A549 treated with AZD9567 at 1 μM for 4 hours (cell line): ENCODE data around the gene CFH. TPM values are rescaled to one million over a fixed set of nuclear protein-coding genes. Genes with fewer than 3 reads are reported as not detected.

Experiments
- total RNA-seq: library from RNA; stranded (reverse); fragments of 200-300 nt; extraction: Qiagen RNA extraction; gene quantifications from 5 replicates; pipeline ENCODE4 v1.2.3, GENCODE V29; 2022; ENCODE audit not compliant: insufficient read depth

CFH gene
- 4.0 to 5.7 TPM (median 4.3 TPM) in 5 replicates for total RNA-seq

GRCh38 chr1:196651637-196652215 lies at the start of gene CFH:
CFH (plus strand) TSS chr1:196652043; CDS start chr1:196652118, 75 bp downstream.

GRCh38 chr1:196608390-196609369 lies 43.2 kb upstream of the CFH start, which contains the start of gene KCNT2:
KCNT2 (minus strand) TSS chr1:196608440; CDS start chr1:196608309, 131 bp downstream.

GRCh38 chr1:196774603-196775002 lies 122.8 kb downstream of the CFH start, which contains the start of gene CFHR3:
CFHR3 (plus strand) TSS chr1:196774840; CDS start chr1:196774887, 47 bp downstream.

Other genes starting within 250 kb of the CFH start
- gene KCNT2, start 43.6 kb upstream of the CFH start, total RNA-seq: 0.02 to 0.05 TPM (median 0.03 TPM) in 4 of 5 replicates, not detected in the other
- 0.13 to 0.21 TPM (median 0.16 TPM) in 3 of 5 replicates, not detected in the others for gene CFHR3, start 122.8 kb downstream of the CFH start, total RNA-seq
- gene CFHR1, start 167.7 kb downstream of the CFH start, total RNA-seq: 0.10 to 0.23 TPM in 2 of 5 replicates, not detected in the others
- not detected in 5 replicates for gene CFHR4, start 236.0 kb downstream of the CFH start, total RNA-seq